GM18507 (cell line): ENCODE measurements around the gene HAUS8.
"Not testable (repeated sequence)": the region's sequence is repeated elsewhere in the genome, so short reads cannot be mapped to it uniquely, and the experiment has no call there.

Experiments
- DNase-seq: peaks from one replicate; pipeline ENCODE4 v3.0.0; 2011; ENCODE audit warnings: low read depth; ENCODE audit not compliant: insufficient read length; ENCODE audit errors: extremely low spot score
- FAIRE-seq: peaks from 2 replicates; lab custom pipeline; 2011; peaks lifted over from hg19 to GRCh38; lab: Jason Lieb, UNC

HAUS8 gene, protein sequence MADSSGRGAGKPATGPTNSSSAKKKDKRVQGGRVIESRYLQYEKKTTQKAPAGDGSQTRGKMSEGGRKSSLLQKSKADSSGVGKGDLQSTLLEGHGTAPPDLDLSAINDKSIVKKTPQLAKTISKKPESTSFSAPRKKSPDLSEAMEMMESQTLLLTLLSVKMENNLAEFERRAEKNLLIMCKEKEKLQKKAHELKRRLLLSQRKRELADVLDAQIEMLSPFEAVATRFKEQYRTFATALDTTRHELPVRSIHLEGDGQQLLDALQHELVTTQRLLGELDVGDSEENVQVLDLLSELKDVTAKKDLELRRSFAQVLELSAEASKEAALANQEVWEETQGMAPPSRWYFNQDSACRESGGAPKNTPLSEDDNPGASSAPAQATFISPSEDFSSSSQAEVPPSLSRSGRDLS

DNA sequence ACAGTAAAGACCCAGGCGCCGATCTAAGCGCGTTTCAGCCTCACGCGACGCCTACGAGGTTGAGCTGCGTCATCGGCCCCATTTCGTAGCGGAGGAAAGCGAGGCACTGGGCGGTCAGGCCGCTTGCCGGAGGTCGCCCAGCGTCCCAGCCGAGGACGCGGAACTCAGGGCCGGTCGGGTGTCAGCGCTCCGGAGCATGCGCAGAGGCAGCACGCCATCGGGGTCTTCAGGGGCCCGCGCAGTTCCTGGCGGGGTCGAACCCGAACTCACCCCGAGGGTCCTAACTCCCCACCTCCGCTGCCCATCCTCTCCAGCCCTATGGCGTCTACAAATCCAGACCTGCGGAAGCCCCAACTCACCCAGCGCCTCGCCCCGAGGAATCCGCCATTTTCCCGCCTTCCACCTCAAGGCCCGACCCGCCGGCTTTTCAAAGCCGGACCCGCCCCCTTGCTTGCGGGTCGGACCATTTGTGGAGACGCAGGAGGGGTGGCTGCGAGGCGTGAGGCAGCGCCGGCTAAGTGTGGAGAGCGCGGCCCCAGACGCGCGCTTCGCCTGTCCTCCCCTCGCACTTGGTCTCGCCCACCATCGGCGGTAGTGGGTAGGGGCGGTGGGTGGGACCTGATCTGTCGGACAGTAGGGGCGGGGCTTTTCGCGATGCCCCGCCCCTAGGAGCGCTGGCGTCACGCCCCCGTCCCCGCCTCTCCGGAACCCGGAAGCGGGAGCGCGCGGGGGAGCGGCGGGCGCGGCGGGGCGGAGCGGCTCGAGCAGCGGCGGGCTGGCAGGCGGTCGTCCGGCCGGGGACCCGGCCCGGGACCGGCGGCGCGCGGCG lies at the start of gene HAUS8, which contains the start of gene MYO9B:
Gene HAUS8, minus strand, starts transcription at position 418 of the 829 bp plus-strand sequence. Its CDS starts 30 bp downstream, at position 388.
Gene MYO9B, plus strand, starts transcription at position 743 of the 829 bp plus-strand sequence. CDS start 25,941 bp downstream, outside the sequence.
- DNase-seq (peak; percentile 92), FAIRE-seq (peak; percentile 93)

- no peak for FAIRE-seq
- no peak for DNase-seq
These were observed 48.8 kb upstream of the HAUS8 start for GRCh38 chr19:17124025-17124424.

DNA sequence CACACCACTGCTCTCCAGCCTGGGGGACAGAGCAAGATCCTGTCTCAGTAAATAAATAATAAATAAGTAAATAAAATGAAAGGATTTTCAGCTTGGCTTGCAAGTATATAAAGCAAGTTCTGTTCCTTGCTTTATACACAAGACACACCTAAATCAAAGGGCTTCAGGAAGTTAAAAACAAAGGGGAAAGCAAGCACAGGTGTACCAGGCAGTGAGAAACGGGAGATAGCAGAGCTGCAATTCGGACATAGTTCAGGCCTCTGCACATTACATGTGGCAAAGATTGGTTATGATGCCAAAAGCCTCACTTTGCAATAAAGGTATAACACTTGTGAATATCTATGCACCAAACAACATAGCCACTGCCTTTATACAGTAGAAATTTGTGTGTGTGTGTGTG lies 47.8 kb upstream of the HAUS8 start:
- DNase-seq (no peak), FAIRE-seq (no peak)

DNA sequence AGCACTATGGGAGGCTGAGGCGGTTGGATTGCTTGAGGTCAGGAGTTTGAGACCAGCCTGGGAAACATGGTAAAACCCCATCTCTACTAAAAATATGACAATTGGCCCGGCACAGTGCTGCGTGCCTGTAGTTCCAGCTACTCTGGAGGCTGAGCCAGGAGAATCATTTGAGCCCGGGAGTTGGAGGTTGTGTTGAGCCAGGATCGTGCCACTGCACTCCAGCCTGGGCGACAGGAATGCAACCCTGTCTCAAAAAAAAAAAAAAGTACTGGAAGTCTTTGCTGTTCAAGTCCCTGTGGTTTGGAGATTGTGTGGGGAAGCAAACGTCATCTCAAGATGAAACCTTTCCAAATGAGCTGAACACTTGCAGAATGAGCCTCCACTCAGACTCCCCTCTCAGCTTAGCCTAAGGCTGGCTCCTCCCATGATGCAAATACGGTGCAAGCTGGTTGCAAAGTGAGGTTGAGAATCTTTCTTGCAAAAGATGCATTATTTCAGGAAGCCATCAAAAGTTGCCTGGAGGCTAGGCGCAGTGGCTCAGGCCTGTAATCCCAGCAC lies 46.6 kb upstream of the HAUS8 start:
- FAIRE-seq (peak; percentile 64), DNase-seq (no peak)

GRCh38 chr19:17118957-17119356 lies 43.7 kb upstream of the HAUS8 start:
- no peak for FAIRE-seq
- no peak for DNase-seq

- FAIRE-seq, result no peak
- no peak for DNase-seq
These were observed 41.9 kb upstream of the HAUS8 start for GRCh38 chr19:17116996-17117702.

GRCh38 chr19:17114414-17114831 lies 39.2 kb upstream of the HAUS8 start:
- FAIRE-seq (no peak), DNase-seq (no peak)

GRCh38 chr19:17113127-17113785 lies 38.0 kb upstream of the HAUS8 start:
- no peak for FAIRE-seq
- no peak for DNase-seq

DNA sequence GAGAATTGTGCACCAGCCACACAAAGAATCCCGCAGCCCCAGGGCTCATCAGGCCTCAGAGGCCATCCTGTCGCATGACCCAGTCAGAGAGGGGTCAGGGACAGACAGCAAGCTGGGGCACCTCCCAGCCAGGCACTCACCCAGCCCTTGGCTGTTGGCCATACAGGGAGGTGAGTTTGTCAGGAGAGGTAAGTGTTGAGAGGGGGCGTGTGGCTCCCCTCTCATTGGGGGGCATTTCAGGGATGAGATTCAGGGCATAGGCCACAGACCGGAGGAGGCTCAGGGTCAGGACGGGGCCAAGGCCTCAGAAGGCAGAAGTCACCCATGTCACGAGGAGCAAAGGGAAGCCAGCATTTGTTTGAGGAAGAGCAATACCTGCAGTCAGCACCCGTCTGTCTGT lies 37.4 kb upstream of the HAUS8 start:
- DNase-seq (no peak), FAIRE-seq (no peak)

DNA sequence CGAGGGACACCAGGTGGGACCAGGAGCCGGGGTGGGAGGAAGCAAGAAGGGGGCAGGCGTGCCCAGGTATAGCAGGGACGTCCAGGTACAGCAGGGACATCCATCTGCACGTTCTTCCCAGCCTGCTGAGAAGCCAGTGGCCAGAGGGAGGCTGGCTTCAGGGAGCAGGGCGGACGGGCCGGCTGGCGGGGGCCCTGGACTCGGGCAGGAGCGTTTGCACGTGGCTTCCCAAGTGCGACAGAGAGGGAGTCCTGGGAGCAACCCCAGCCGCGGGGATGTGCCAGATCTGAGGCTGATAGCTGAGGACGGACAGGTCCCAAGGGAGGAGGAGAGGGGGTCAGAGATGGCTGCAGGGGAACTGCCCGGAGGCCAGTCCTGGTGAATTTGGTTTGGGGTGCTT lies 37.0 kb upstream of the HAUS8 start:
- FAIRE-seq, result no peak
- DNase-seq, result no peak

GRCh38 chr19:17111766-17112165 lies 36.5 kb upstream of the HAUS8 start:
- no peak for FAIRE-seq
- no peak for DNase-seq

DNA sequence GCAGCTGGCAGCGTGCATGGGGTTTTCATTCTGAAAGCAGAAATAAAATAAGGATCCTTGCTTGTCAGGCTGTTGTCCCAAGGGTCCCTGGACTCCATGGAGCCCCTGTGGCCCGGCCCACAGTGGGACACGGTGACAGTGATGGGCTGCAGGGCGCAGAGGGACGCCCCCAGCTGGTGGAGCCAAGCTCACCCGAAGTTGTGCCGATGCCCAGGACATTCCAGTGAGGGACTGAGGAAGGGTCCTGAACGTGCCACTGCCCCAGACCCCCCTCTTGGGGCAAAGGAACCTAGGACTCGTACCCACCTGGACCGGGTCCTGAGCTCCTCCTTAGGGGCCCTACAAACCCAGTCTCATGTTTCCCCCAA lies 35.3 kb upstream of the HAUS8 start:
- FAIRE-seq, result no peak
- no peak for DNase-seq

- FAIRE-seq (peak; percentile 92), DNase-seq (peak; percentile 60)
These were observed 34.8 kb upstream of the HAUS8 start for GRCh38 chr19:17109962-17110598.

- FAIRE-seq (peak; percentile 63), DNase-seq (no peak)
These were observed 34.0 kb upstream of the HAUS8 start for GRCh38 chr19:17109300-17109699.

- DNase-seq, result no peak
- no peak for FAIRE-seq
These were observed 33.2 kb upstream of the HAUS8 start for GRCh38 chr19:17108453-17108784.

GRCh38 chr19:17107546-17108452 lies 32.5 kb upstream of the HAUS8 start:
- FAIRE-seq, result peak; percentile 48

GRCh38 chr19:17106964-17107363 lies 31.7 kb upstream of the HAUS8 start:
- FAIRE-seq, DNase-seq: not testable (repeated sequence)

More at GRCh38 chr19:17107546-17108452, 32.5 kb upstream of the HAUS8 start:
- DNase-seq, result no peak

DNA sequence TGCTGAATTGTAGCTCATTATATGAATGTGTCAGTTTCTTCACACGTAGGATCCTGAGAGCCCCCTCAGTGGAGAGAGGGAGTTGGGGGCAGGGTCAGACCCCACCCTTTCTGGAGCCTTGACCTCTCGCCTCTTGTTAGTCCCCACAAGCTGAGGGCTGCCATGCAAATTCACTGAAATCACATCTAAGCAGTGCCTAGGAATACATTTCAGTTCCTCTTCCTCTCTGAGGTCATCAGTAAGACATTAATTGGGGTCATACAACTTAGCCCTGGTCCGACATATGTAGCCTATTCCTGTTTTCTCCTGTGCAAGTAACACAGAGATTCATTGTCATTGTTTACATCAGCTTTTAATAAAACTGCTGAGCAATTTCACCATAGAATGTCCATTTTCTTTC lies 30.3 kb upstream of the HAUS8 start:
- FAIRE-seq (peak; percentile 94), DNase-seq (no peak)
